ENCODE results near the gene PRKN.
A peak's percentile ranks its signal among the peaks of the same experiment; 100 is the strongest.

Gene PRKN

GRCh38 chr6:161389756-161390155 lies 1337.8 kb downstream of the PRKN start:
- no peak for DNase-seq

DNA sequence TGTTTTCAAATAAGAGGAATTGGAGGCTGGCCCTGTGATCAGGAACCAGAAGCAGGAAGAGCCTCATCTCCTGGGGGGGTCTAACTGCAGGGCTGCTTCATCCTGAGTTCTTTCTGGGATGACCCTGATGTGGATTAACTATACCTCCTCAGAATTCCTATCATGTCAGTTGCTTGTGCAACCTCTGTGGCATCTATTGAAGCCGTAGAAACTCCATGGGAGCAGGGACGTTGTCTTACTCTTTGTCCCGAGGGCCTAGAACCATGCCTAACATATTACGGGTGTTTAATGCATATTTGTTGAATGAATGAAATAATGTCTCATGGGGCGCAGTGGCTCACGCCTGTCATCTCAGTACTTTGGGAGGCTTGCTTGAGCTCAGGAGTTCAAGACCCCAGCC lies 1343.6 kb downstream of the PRKN start:
- DNase-seq, result no peak

DNA sequence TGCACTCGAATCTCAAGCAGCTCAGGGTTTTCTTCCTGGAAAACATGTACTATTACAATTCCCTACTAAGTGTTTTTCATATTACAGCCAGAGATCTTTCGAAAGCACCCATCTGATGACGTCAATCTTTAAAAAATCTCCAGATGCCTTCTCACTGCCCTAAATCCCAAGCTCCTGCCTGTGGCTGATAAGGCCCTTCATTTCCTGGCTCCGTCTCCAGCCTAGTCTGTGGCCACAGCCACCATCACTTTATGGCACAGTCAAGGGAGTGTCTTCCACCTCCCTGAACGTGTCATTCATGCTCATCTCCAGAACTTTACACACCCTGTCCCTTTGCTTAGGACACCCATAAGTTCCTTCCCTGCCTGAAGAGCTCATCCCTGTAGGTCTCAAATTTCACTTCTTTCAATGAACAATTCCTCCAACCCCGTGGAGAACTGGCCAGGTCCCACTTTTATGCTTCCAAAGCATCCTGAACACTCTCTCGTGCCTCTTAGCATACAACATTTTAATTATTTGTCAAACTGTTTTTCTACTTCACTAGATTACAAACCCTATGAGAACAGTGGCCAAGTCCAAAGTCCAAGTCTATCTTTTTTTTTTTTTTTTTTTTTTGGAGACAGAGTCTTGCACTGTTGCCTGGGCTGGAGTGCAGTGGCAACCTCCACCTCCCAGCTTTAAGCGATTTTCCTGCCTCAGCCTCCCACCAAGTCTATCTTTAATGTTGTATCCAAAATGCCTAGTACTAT lies 1347.6 kb downstream of the PRKN start:
- no peak for DNase-seq

DNA sequence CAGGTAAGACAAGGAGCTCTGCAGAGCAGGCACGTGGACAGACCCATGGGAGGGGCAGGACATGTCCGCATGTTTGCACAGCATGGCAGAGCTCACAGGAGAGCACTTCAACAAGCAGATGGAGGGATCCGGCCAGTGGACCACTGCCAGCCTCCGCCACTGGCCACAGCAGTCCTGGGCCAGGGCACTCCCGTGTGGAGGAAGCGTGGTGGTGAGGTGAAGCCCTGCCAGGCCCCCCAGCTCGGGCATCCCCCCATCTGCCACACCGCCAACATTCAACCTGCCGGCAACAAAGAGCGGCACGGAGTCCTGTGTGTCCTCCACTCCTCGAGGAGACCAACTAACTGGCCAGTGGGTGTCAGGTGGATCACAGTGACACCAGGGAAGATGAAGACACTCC lies 1349.5 kb downstream of the PRKN start:
- no peak for DNase-seq

DNA sequence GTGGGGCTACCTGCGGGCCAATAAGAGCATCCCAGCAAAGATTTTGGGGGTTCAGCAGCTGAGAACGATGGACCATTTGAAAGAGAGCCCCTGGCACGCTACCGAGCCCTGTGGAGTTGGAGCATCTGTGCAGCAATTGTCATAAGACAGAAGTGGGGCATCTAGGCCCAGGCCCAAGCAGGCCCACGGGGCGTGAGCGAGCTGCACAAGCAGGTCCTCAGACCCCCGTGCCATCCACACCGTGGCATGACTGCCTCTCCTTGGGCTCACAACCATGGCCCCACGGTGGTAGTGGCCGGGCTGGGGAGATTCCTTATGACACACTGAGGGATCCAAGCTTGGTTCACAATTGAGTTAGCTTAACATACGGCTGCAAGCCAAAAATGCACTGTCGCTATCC lies 1350.5 kb downstream of the PRKN start:
- DNase-seq, result no peak

GRCh38 chr6:161376367-161376766 lies 1351.2 kb downstream of the PRKN start:
- no peak for DNase-seq

DNA sequence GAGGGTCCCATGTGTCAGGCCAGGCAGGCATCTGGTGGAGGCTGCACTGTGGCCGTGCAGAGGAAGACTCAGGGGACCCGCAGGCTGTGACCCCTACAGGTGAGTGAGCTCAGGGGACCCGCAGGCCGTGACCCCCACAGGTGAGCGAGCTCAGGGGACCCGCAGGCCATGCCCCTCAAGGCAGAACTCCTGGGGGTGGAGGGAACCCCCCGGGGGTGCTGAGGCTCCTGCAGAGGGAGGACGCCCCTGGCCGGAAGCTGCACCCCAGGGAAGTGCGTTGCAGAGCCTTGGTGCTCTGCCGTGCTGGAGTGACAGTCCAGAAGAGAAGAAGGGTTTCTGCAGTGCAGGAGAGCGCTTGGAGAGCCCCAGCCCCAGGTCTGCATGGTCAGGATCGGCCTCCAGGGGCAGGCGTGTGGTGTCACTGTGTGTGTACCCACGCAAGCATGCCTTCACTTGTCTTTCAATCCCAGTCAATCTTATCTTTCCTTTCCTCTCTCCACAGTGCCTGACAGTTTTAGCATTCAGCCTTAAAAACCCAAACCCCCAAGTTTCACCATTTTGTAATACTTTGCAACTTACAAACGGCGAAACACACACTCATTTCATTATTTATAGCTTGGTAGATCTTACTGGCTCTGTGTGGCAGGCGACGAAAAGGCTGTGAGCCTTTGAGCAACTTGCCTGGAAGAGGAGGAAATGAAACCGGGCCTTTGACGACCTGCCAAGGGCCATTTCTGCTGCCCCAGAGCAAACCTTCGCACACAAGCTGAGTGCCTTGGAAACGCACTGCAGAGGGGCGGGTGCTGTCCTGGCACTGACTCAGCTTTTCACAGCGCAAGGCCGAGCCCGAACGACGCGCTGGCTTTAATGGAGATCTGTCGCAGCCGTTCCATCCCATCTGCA lies 1352.3 kb downstream of the PRKN start:
- DNase-seq, result no peak

DNA sequence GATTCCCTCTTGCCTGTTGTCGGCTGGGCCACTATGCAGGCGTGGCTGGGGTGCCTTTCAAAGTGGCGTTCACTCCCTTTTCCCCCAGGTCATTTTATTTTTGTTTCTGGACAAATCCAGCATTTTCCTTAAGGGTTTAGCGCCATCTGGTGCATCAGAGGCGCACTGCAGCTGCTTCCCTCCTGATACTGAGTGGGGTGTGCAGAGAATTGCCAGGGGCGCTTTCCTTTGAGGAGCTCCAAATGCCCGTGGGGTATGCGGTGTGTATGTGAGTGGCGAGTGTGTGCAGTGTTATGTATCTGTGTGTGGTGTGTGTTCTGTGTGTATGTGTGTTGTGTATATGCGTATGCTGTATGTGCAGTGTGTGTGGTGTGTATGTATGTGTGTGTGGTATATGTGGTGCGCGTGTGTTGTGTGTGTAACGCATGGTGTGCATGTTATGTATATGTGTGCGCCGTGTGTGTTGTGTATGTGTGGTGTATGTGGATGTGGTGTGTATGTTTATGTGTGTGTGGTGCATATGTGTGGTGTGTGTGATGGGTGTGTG lies 1353.6 kb downstream of the PRKN start:
- peak; percentile 53 for DNase-seq

DNA sequence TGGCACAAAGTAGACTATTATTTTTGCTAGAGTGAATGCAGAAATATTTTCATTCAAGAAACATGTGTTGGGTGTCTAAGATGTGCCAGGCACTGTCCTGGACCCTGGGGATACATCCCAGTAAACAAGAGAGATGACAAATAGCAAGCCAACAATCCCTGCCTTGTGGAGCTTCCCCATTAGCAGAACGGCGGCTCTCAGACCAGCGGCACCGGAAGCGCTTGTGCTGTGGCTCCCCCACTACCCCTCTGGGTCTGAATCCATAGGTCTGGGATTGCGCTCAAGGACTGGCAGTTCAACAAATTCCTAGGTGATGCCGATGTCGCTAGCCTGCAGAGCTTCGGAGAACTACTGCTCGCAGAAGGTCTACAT lies 1355.2 kb downstream of the PRKN start:
- DNase-seq, result no peak

DNA sequence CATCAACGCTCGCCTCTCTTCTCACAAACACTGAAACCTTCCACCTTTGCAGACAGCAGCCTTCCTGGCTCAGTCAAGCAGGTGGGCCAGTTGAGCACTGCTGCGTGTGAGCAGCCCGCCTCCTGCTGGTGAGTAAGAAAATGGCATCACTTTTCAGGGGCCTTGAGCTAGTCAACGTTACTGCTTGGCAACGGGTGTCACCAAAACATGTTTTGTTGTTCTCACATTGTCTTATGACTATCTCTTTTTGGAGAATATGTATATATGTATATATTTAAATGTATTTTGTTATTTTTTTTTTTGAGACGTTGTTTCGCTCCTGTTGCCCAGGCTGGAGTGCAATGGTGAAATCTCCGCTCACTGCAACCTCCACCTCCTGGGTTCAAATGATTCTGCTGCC lies 1356.7 kb downstream of the PRKN start:
- DNase-seq, result peak; percentile 58

DNA sequence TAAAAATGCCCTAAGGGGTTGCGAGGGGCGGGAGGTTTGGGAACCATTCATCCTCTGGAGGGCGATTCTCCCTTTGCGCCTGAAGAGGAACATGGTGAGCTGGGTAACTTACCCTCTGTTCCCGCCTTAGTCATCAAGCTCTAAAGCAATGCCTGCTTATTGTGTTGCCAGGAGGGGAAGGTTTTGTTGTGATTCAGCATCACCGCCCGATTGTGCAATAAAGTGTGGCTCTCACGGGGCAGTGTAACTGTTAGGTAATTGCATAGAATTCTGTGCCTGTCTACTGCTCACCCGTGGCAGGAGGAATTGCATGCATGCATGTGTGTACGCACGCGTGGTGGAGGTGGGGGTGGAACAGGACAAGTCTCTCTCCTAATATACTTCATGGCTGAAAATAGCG lies 1358.2 kb downstream of the PRKN start:
- DNase-seq, result no peak

GRCh38 chr6:161368514-161368913 lies 1359.1 kb downstream of the PRKN start:
- DNase-seq, result no peak

DNA sequence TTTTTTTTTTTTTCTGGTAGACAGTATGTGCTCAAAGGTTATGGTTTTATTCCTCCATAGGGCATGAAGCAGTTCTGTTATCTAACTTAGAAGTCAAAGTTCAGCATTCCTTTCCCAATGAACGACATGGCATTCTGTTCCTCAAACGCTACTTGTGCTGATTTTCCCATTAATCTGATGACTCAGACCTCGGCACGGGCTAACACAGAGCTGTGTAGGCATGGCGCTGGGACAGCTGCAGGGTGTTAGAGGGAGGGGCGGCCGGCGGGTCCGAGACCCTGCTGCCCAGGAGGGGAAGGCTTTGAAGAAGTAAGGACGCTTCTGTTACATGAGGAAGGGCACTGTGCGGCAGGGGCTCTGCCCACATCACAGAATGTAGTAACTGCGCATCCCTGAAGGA lies 1360.1 kb downstream of the PRKN start:
- DNase-seq, result no peak

DNA sequence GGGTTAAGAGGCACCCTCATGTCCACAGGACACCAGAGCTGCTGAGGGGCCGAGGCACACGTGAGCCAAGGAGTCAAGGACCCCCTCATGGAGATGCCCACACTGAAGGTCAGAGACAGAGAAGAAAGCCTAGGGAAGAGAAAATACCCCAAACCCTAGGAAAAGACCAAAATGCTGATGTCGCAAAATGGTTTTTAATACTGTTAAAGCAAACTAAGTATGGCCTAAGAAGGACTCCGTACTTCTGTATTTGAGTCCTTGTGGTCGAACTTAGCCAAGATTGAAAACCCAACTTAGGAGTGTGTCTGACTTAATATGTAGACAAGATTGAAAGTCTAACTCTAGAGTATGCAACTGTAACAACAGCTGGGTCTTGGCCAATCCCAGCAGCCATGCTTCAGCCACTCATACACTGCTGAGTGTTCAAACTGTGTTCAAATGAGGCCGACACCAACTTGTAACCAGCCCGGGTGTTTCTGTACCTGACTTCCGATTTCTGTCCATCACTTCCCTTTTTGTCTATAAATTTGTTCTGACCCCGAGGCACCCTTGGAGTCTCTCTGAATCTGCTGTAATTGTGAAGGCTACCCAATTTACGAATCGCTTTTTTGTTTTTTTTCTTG lies 1361.2 kb downstream of the PRKN start:
- DNase-seq, result no peak

- no peak for DNase-seq
Measured at GRCh38 chr6:161365633-161366032, 1361.9 kb downstream of the PRKN start.

- no peak for DNase-seq
Measured at GRCh38 chr6:161363286-161363685, 1364.3 kb downstream of the PRKN start.

- DNase-seq, result no peak
Measured at GRCh38 chr6:161362266-161362665, 1365.3 kb downstream of the PRKN start.

- no peak for DNase-seq
Measured at GRCh38 chr6:161361529-161361928, 1366.0 kb downstream of the PRKN start.

- DNase-seq, result no peak
Measured at GRCh38 chr6:161360520-161360919, 1367.0 kb downstream of the PRKN start.

GRCh38 chr6:161359618-161359945 lies 1368.0 kb downstream of the PRKN start:
- no peak for DNase-seq

- no peak for DNase-seq
Measured at GRCh38 chr6:161356167-161356854, 1371.3 kb downstream of the PRKN start.

DNA sequence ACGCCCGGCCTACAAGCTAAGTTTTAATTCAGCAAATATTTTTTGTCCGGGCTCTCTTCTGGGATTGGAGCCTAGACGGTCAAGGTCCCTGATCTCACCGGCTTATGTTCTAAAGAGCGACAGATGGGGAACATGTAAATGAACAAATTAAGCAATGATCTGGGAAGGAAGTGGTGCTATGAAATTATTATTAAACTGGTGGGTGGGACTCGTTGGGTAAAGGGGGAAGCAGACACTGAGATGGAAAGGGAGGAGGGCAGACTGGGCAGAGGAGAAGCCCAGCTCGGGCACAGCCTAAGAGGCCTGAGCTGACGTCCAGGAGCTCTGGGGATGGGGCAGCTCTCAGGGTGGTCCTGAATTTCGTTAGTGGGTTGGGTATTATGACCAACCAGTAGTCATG lies 1371.9 kb downstream of the PRKN start:
- no peak for DNase-seq

DNA sequence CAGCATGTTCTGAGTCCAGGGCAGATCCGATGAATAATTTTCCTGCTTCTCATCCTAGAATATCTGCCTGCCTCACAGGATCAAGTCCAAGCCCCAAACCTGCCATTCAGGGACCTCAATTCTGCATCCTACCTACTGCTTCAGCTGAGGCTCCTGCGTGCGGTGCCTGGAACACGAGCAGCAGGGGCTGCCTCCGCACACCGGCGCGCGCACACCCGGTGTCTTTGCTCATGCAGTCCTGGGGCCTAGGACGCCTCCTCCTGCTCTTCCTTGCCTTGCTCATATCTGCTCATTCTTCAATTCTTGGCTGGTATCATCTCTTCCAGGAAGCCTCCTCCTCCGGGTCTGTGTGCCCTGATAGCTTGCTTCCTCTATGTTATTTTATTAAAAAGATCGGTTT lies 1372.6 kb downstream of the PRKN start:
- no peak for DNase-seq
